IMR-90 (cell line): ENCODE data around the gene WDR76.

Experiments used
- CEBPB ChIP-seq: IDR thresholded peaks from 2 replicates; pipeline ENCODE4 v1.6.1; 2012; ENCODE audit warnings: low read depth, low read length, improper control_type of control experiment
- CHD1 ChIP-seq: IDR thresholded peaks from 2 replicates; pipeline ENCODE4 v1.6.1; 2012; ENCODE audit warnings: low read depth, low read length, improper control_type of control experiment
- CTCF ChIP-seq: conservative IDR thresholded peaks from 2 replicates; pipeline ENCODE4 v1.5.1; 2012; ENCODE audit warnings: mild to moderate bottlenecking, low read depth, low read length, improper control_type of control experiment
- ELK1 ChIP-seq: fragments of 150-350 bp; IDR thresholded peaks from 2 replicates; pipeline ENCODE4 v1.6.1; 2016; ENCODE audit warnings: low read depth, mild to moderate bottlenecking, low read length, moderate library complexity, borderline replicate concordance
- POLR2A ChIP-seq: IDR thresholded peaks from 2 replicates; pipeline ENCODE4 v1.6.1; 2012; ENCODE audit warnings: mild to moderate bottlenecking, low read depth, low read length
- USF2 ChIP-seq: fragments of 150-350 bp; IDR thresholded peaks from 2 replicates; pipeline ENCODE4 v1.6.1; 2017; ENCODE audit warnings: mild to moderate bottlenecking, antibody characterized with exemption, low read length, low read depth

- TF ChIP-seq CEBPB (no peak), CTCF (no peak), POLR2A (no peak; the same call in 1 of the 2 replicates), USF2 (no peak), ELK1 (no peak), CHD1 (no peak)
Measured at GRCh38 chr15:43793647-43794046, 33.2 kb upstream of the WDR76 start.
